ENCODE measurements around the gene GRM5.
"Not testable (repeated sequence)": the region's sequence is repeated elsewhere in the genome, so short reads cannot be mapped to it uniquely, and the experiment has no call there.

GRM5 gene

GRCh38 chr11:88535266-88535665 is 530.5 kb downstream of the GRM5 start:
- DNase-seq = no peak

- not testable (repeated sequence) for DNase-seq
These were observed 531.1 kb downstream of the GRM5 start for GRCh38 chr11:88534706-88535105.

- DNase-seq = no peak
These were observed 531.6 kb downstream of the GRM5 start for GRCh38 chr11:88534185-88534584.

GRCh38 chr11:88533001-88533400 is 532.8 kb downstream of the GRM5 start:
- no peak for DNase-seq

- no peak for DNase-seq
These were observed 534.0 kb downstream of the GRM5 start for GRCh38 chr11:88531831-88532230.

- DNase-seq = no peak
These were observed 536.4 kb downstream of the GRM5 start for GRCh38 chr11:88529426-88529825.

- DNase-seq = no peak
These were observed 542.3 kb downstream of the GRM5 start for GRCh38 chr11:88523386-88524071.

- no peak for DNase-seq
These were observed 543.0 kb downstream of the GRM5 start for GRCh38 chr11:88522624-88523385.

GRCh38 chr11:88521799-88522201 is 544.0 kb downstream of the GRM5 start:
- DNase-seq = no peak

GRCh38 chr11:88521399-88521798 is 544.4 kb downstream of the GRM5 start:
- no peak for DNase-seq

- no peak for DNase-seq
These were observed 545.4 kb downstream of the GRM5 start for GRCh38 chr11:88520391-88520790.

- no peak for DNase-seq
These were observed 550.8 kb downstream of the GRM5 start for GRCh38 chr11:88515002-88515401.

- DNase-seq = no peak
These were observed 554.8 kb downstream of the GRM5 start for GRCh38 chr11:88511006-88511405.

GRCh38 chr11:88508759-88509581 is 556.8 kb downstream of the GRM5 start:
- peak; percentile 18 for DNase-seq

GRCh38 chr11:88508418-88508758 is 557.4 kb downstream of the GRM5 start:
- no peak for DNase-seq

GRCh38 chr11:88507771-88508417 is 557.9 kb downstream of the GRM5 start:
- DNase-seq = no peak

- DNase-seq = no peak
These were observed 564.2 kb downstream of the GRM5 start for GRCh38 chr11:88501541-88501940.

GRCh38 chr11:88495836-88496235 is 569.9 kb downstream of the GRM5 start:
- DNase-seq = no peak

GRCh38 chr11:88494848-88495247 is 570.9 kb downstream of the GRM5 start:
- no peak for DNase-seq

GRCh38 chr11:88491674-88492073 is 574.1 kb downstream of the GRM5 start:
- no peak for DNase-seq

GRCh38 chr11:88489030-88489429 is 576.8 kb downstream of the GRM5 start:
- DNase-seq = no peak

- no peak for DNase-seq
These were observed 578.1 kb downstream of the GRM5 start for GRCh38 chr11:88487646-88488045.
